Omental fat pad (tissue), 4 donors: ENCODE measurements around the gene HIKESHI. TPM values are rescaled to one million over a fixed set of nuclear protein-coding genes. Genes with fewer than 3 reads are reported as not detected.

Experiments
- ATAC-seq: fragments of 150-250 bp; one replicate; pipeline ENCODE4 v1.9.1; 2016; ENCODE audit warnings: mild to moderate bottlenecking, moderate library complexity; ENCODE audit not compliant: low FRiP score
- DNase-seq: peaks from one replicate; pipeline ENCODE4 v3.0.0-alpha.2; 2019; ENCODE audit warnings: low spot score
- CTCF ChIP-seq, 3 donors: fragments of 450-650 bp; IDR thresholded peaks; one replicate each; pipeline ENCODE4 v1.5.1; 2016 to 2017; ENCODE audit warnings: antibody characterized with exemption in 3 of 3, mild to moderate bottlenecking in 3 of 3, moderate library complexity in 2 of 3
- total RNA-seq, 4 donors: library from RNA; depleted of rRNA; stranded (reverse); fragments of >200 nt; gene quantifications; one replicate each; pipeline ENCODE4 v1.1.0, GENCODE V29; 2016

HIKESHI gene
- total RNA-seq, 4 donors from 2014 or later = 19.6 to 38.2 (median 33.9) TPM

GRCh38 chr11:86374069-86374468 lies 72.0 kb downstream of the HIKESHI start:
- no peak for ATAC-seq
- no peak for DNase-seq
- TF ChIP-seq CTCF (IDR thresholded peaks at IDR 0.05) = no peak

- no peak for ATAC-seq
- DNase-seq = no peak
- TF ChIP-seq CTCF (IDR thresholded peaks at IDR 0.05) = no peak
Measured at GRCh38 chr11:86374586-86374985, 72.5 kb downstream of the HIKESHI start, which contains the start of gene CCDC81. TSS of gene CCDC81 (plus strand) at chr11:86374887. CDS start at chr11:86375164, 277 bp downstream.

DNA sequence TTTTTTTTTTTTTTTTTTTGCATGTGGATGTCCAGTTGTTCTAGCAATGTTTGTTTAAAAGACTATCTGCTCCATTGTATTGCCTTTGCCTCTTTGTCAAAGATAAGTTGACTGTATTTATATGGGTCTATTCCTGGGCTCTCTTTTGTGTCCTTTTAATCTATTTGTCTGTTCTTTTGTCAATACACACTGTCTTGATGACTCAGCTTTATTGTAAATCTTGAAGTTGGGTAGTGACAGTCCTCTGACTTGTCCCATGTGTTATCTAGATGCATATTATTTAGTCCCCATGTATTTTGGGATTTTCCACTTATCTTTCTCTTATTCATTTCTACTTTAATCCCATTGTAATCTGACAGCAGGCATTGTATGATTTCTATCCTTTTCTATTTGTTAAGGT lies 75.9 kb downstream of the HIKESHI start:
- ATAC-seq (no peak), DNase-seq (no peak)
- TF ChIP-seq CTCF (IDR thresholded peaks at IDR 0.05) = no peak

DNA sequence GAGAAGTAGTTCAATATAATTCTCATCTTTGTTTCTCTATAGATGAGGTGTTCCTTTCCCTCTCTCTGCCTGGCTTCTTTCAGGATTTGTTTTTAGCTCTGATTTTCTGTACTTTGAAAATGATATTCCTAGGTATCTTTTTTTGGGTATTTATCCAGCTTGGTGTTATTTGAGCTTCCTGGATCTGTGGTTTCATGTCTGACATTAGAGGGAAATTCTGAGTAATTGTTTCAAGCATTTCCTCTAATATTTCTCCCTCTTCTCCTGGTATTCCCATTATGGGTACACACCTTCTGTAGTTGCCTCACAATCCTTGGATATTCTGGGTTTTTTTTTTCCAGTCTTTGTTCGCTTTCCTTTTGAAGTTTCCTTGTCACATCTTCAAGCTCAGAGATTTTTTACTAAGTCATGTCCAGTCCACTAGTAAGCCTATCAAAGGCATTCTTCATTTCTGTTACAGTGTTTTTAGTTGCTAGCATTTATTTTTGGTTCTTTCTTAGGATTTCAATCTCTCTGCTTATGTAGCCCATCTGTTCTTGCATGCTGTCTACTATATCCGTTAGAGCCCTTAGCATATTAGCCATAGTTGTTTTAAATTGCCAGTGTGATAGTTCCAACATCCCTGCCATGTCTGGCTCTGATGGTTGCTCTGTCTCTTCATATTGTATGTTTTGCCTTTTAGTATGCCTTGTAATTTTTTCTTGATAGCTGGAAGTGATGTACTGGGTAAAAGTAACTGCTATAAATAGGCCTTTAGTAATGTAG lies 78.4 kb downstream of the HIKESHI start:
- DNase-seq (no peak), ATAC-seq (no peak)
- TF ChIP-seq CTCF (IDR thresholded peaks at IDR 0.05) = no peak

DNA sequence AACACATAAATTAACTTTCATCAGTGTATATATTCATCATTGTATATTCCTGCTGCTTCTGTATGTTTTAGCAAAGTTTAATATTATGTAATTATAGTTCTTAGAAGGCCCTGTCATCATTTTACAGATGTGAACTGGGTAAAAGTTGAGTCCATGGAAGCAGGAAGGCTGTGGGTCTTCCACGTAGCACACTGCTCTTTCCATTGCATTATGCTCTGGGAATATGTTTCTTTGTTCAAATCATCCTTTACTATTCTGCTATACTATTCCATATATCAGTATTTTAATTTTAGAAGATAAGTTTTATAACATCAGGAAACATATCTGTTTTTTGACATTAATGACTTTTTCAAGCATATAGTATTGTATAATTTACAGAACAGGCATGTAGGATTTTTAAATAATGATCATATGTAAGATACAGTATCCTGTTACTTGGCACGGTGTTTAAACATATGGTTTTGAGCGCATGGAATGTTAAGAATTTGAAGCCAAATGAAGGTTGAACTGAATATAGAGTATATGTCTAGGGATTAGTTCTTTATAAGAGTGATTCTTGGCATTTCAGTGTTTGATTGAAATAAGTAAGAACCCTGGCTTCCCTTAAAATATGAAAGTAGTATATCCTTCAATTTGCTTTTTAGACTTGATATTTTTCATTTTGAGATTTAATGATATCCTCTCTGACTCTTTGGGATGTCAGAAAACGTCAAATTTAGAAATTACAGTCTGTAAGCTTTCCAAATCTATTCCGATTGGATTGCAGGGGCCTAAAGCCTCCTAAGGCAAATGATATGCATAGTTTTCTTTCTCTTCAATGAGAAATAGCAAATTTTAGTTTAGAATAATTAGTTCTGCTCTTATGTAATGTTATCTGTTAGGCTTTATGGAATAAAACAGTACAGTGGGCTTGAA lies 81.3 kb downstream of the HIKESHI start:
- DNase-seq (no peak), ATAC-seq (no peak)
- no peak for TF ChIP-seq CTCF (IDR thresholded peaks at IDR 0.05)

DNA sequence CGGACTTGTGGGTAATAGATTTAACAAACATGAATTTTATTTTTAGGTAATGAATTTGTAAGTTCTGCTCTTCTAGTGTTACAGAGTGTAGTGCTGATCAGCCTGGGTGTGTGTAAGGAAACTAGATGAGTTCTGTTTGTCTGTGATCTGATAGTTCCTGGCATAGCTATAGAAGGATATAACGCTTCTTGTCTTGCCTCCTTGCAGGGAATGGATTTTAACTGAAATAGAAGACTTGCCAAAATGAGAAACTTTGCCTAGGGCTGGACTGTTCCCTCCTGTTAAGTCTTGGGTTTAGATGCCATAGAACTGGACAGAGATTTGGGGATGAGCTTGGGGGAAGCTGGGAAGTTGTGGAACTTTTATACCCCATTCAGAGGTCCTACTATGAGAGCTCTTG lies 84.2 kb downstream of the HIKESHI start:
- DNase-seq (no peak), ATAC-seq (no peak)
- no peak for TF ChIP-seq CTCF (IDR thresholded peaks at IDR 0.05)
